Hematopoietic multipotent progenitor cell treated with erythropoietin and hydrocortisone succinate and interleukin-3 and kit ligand, for 4 days (in vitro differentiated cells): ENCODE measurements around the gene NLRC5.
A peak's percentile ranks its signal among the peaks of the same experiment; 100 is the strongest.

Experiments
- DNase-seq: peaks from one replicate; pipeline ENCODE4 v3.0.0-alpha.2; 2015

The NLRC5 gene, protein sequence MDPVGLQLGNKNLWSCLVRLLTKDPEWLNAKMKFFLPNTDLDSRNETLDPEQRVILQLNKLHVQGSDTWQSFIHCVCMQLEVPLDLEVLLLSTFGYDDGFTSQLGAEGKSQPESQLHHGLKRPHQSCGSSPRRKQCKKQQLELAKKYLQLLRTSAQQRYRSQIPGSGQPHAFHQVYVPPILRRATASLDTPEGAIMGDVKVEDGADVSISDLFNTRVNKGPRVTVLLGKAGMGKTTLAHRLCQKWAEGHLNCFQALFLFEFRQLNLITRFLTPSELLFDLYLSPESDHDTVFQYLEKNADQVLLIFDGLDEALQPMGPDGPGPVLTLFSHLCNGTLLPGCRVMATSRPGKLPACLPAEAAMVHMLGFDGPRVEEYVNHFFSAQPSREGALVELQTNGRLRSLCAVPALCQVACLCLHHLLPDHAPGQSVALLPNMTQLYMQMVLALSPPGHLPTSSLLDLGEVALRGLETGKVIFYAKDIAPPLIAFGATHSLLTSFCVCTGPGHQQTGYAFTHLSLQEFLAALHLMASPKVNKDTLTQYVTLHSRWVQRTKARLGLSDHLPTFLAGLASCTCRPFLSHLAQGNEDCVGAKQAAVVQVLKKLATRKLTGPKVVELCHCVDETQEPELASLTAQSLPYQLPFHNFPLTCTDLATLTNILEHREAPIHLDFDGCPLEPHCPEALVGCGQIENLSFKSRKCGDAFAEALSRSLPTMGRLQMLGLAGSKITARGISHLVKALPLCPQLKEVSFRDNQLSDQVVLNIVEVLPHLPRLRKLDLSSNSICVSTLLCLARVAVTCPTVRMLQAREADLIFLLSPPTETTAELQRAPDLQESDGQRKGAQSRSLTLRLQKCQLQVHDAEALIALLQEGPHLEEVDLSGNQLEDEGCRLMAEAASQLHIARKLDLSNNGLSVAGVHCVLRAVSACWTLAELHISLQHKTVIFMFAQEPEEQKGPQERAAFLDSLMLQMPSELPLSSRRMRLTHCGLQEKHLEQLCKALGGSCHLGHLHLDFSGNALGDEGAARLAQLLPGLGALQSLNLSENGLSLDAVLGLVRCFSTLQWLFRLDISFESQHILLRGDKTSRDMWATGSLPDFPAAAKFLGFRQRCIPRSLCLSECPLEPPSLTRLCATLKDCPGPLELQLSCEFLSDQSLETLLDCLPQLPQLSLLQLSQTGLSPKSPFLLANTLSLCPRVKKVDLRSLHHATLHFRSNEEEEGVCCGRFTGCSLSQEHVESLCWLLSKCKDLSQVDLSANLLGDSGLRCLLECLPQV (N-terminal part only)

DNA sequence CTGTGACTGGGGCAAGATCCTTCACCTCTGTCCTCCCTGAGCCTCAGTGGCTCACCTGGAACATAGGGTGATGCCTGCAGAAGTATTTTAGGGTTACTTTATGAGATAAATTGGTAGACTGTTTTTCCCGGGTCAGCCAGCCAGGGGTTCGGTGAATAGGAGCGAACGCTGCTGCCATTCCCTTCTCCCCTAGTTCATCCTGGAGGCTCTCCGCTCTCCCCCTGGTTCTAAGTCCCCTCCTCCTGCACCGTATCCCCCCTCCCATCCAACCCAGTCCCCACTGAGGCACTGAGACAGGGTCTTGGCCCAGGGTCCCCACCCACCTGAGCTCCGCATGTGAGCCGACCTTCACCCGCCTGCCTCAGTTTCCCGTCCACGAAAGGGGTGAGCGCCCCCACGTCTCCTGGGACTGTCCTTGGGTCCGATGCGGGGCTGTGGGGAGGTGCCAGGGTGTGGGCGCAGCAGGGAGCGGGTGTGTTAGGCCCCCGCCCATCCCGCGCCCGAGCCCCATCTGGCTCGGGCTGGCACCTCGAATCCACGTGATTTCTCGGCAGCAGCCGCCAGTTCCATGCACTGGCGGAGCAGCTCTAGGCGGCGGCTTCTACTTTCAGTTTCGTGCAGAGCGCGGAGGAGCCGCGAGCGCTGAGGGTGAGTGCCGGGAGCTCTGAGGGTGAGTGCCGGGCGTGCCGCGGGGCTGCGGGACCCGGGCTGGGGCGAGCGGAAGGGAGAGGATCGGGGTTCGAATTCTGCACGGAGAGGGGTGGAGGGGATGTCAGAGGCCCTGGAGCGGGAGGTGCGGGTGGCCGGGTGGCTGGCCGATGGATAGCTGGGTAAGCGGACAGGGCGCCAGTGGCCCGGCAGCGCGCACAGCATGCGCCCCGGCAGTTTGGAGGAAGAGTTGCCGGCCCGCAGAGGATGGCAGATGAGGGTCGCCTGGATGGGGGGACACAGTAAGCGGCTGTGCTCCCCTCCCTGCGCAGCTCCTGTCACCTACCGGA is at the start of gene NLRC5:
Gene NLRC5, plus strand, starts transcription at position 610 of the 998 bp plus-strand sequence. CDS start 31,156 bp downstream, outside the sequence.
- peak; percentile 93 for DNase-seq

DNA sequence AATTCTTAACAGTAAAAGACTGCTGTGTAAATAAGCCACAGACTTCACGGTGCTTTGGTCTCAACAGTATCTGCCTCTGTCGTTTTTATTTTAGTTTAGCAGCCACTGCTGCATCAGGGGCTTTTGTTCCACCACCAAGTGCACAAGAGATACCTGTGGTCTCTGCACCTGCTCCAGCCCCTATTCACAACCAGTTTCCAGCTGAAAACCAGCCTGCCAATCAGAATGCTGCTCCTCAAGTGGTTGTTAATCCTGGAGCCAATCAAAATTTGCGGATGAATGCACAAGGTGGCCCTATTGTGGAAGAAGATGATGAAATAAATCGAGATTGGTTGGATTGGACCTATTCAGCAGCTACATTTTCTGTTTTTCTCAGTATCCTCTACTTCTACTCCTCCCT is 49.6 kb upstream of the NLRC5 start:
- DNase-seq, result no peak

DNA sequence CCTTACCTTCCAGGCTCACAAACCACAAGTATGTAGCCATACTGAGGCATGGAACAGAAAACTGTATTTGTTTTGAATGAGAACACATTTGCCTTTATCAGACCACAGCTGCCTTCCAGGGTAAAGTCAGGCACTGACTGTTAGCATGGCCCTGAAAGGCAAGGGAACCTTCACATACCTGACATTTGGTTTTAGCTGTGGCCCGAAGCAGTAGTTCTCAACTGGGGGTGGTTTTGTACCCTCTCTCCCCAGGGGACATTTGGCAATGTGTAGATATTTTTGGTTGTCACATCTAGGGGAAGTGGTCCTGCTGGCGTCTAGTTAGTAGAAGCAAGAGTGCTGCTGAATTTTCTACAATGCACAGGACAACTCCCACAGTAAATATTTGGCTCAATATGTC is 48.3 kb upstream of the NLRC5 start:
- no peak for DNase-seq

DNA sequence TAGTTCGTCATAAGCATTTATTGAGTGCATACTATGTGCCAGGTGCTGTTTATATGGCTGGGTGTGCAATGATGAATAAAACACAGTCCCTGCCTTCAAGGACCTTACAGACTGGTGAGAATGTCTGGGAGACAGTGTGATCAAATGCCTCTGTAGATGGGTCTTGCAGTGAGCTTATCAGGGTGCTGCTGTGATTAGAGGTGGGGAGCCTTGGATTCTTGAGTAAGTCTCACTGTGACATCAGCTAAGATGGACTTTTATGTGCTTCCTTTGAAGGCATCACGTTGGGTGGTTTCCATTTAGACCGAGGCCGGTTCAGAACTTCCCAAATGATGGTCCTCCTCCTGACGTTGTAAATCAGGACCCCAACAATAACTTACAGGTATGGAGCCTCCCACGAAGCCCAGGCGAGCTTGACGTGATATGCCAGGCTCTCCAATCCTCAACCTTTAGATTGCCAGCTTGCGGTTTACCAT is 47.5 kb upstream of the NLRC5 start:
- DNase-seq, result no peak

DNA sequence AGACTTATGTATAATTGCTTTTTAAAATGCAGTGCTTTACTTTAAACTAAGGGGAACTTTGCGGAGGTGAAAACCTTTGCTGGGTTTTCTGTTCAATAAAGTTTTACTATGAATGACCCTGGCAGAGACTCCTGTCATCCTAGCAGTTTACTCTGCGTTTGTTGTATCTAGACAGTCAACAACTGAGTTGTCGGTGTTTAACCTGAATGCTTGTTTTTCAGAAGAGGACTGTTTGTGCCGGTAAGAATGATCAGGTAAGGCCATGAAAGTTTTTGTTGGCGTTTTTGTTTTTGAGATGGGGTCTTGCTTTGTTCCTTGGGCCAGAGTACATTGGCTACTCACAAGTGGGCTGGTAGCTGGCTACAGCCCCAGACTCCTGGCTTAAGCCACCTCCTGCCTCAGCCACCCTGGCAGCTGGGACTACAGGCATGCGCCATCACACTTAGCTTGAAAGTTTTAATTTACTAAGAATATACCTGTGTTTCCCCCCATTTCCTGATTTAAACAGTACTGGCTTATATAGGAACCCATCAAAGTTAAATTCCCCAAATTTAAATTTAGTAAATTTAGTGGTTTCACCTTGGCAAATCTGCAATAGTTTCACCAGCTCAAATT is 45.5 kb upstream of the NLRC5 start:
- DNase-seq, result no peak

DNA sequence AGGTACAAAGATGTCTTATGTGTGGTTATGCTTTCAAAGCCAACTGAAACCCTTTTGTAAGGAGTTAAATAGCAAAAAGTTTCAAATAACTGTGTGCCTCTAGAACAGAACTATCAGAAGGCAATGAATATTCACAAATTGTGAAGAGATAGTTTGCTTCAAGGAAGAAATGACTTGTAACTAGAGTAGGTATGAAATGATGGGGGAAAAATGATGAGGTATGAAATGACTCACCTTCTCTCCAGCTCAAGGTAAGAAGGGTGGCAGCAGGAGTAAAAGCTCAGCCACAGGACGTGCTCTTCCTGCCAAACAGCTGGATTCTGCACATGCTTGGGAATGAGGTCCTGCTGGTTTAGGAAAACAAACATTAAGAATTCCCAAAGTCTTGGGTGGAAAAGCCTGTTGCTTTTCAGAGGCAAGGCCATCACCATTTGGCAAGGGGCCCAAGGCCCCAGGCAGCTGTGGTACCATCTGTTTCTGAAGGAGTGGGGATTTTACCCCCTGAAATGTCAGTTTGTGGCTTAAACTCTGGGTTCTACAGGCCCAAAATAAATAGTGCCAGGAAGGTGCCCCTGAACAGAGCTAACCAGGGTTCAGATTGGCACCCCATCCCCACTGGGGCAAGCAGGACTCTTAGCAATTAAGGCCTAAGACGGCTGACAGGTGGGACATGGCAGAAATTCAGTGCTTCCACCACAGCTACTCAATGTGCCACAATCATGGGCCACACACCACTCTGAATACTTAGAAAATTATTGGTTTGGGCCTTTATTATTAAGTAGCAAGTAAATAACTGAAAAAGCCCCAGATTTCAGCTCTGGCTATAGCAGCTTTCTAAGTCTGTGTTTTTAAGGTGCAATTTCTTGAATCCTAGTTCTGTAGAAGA is 44.2 kb upstream of the NLRC5 start:
- no peak for DNase-seq

DNA sequence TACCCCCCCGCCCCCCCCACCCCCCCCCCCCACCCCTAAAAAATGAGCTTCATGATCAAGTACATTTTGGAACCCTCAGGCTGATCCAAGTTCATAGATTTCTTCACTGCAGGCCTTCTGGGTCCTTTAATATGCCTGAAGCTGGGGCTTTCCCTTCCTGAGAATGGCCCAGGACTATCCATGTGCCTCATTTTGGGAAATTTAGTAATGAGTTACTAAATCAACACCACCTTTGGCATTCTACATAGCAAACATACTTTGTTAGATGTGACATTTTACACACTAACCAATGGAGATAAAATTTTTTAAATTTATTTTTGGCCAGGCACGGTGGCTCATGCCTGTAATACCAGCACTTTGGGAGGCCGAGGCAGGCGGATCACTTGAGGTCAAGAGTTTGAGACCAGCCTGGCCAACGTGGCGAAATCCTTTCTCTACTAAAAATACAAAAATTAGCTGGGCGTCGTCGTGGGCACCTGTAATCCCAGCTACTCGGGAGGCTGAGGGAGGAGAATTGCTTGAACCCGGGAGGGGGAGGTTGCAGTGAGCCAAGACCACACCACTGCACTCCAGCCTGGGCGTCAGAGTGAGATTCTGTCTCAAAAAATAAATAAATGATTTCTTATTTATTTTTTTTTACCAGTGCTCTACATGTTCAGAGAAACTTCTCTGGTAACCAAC is 43.4 kb upstream of the NLRC5 start:
- no peak for DNase-seq

DNA sequence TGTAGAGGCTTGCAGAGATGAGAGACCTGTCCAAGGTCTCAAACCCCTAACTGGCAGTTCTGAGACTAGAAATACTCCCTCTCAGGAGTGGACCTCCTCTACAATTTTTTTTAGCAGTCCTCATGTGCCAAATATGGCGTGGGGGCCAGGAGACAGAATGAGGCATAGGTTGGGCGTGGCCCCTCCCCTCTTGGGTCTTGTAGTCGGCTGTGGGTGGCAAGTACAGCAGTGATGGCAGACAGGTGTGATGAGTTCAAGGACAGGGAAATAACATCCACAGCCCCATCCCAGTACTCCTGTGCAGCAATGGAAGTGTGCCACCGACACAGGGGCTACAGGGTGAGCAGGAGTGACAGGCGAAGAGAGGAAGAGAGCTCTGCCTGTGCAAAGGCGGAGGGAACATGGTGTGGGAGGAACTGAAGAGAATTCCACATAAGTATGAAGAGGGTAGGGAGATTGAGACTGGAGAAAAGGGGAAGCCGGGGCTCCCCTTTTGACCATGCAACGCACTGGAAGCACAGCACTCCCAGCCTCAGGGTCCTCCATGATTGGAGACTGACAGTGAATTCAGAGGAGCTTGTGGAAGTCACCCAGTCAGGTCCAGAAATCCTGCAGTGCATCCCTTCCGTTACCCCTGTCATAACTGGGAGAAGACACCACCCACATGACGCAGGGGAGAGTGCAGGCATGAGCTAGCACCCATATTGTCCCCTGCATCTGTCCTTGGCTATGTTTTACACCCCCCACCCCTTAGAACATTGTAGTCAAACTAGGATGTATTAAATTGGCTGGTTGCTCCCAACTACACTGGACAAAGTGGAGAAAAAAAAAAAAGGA is 42.4 kb upstream of the NLRC5 start:
- no peak for DNase-seq

DNA sequence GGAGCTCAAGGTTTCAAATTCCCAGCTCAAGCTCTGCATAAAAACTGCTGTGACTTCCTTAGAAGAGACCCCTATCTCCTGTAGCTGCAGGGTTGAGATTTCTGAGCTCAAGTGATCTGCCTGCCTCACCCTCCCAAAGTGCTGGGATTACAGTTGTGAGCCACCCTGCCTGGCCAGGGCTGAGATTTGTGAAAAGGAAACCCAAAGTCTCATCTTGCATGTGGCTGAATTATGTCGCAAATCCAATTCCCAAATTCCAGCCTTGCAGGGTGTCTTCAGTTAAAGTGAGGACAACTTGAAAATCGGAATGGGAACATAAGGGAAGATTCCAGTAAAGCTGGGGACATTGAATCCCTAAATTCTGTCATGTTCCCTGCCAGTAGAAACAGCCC is 41.8 kb upstream of the NLRC5 start:
- no peak for DNase-seq

DNA sequence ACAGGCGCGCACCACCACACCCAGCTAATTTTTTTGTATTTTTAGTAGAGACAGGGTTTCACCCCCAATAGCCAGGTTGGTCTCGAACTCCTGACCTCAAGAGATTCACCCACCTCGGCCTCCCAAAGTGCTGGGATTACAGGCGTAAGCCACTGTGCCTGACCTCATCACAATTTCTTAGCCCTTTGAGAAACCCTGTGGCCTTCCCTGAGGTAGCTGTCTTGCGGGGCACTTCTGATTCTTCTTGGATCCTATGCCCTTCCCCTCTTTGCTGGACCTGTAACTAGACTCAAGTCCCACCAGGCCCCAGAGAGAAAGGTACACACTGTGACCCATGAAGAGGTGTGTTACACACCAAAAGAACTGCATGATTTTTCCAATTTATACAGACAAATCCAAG is 41.1 kb upstream of the NLRC5 start:
- DNase-seq, result no peak

DNA sequence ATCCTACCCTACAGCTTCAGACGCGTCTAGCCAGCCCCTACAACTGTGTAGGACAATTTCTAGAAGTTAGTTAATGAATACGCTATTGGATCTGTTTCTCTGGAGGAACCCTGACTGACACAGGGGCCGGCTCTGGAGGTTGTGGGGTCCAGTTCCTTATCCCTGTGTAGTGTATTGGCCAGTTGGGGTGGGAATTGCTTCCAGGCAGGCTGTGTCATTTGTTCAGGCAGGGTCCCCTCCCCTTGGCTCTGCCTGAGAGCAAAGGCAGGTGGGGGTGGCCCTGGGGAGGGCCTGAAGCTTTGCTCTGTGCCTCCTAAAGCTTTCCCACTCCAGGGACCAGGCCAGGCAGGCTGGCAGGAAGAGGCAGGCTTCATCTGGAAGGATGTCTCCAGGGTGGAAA is 39.3 kb upstream of the NLRC5 start:
- DNase-seq, result no peak

DNA sequence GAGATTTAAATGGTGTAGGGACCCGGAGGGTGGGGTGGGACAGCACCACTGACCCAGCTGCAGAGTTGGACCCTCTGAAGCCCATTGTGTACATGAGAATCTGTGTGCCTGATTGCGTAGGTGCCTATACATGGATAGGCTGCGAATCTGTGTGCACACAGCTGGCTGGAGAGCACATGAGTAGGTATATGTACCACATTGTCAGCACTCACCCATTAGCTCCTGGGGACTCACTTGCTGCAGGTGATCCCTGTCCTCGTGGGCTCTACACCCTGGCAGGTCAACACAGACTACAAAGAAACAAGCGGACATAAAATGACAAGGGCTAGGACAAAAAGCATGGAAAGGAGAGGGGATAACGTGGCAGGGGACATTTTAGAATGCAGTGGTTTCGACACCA is 38.9 kb upstream of the NLRC5 start:
- DNase-seq, result no peak

DNA sequence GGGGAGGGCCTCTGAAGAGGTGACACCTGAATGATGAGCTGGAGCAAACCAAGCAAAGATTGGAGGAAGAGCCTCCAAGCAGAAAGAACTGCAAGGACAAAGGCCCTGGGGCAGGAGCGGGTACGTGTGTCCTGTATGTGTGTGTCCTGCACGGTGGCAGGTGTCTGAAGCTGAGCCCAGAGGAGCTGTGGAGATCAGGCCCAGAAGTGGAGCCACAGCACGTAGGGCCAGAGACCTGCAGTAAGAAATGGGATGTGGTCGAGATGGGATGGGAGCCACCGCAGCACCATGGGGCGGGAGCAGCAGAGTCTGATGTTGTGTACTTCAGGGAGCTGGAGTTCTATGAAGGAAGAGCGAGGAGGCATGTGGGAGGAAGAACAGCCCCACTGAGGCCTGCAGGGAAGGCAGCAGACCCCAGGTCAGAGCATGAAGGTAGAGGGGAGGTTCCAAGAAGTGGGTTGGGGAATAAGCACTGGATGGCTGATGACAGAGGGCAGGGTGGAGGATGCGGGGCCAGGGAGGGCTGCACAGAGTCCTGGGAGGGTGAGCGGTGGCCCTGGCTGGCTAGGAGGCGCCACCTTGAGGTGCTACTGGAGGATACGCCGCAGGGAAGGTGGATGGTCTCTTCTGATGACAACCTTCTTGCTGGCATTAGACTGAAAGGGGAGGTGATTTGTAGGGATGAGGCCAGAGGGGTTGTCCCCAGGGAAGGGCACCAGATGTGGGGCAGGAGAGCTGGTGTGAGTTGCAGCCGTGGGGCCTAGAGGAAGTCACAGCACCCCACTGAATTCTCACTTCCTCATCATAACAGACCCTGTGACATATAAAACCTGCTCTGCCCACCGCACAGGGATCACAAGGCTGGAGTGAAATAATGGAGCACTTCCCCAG is 38.2 kb upstream of the NLRC5 start:
- peak; percentile 77 for DNase-seq

DNA sequence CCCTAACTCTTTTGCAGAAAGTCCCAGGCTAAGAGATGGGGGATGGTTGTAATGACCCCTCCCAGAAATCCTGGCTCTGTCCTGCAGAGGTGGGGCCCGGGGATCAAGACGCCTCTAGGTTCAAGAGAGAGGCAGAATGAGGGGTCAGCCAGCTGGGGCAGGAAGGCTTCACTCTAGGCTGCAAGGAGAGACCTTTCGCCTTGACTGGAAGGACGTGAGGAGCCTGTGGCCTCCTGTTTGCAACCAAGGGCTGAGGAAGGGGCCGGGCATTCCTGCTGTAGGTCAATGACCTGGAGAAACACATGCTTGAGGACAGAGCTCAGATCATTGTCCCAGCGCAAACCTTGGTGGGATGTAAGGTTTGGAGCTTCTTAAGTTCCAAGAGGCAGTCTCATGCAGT is 36.4 kb upstream of the NLRC5 start:
- no peak for DNase-seq

DNA sequence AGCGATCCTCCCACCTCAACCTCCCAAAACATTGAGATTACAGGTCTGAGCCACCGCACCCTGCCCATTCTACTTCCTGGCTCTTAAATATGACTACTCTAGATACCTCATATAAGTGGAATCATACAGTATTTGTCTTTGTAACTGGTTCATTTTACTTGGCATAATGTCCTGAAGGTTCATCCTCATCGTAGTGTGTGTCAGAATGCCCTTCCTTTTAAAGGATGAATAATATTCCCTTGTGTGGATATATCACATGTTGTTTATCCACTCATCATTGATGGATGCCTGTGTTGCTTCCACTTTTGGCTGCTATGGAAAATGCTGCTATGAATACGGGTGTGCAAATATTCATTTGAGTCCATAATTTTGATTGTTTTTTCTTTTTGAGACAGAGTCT is 33.3 kb upstream of the NLRC5 start:
- DNase-seq, result no peak

DNA sequence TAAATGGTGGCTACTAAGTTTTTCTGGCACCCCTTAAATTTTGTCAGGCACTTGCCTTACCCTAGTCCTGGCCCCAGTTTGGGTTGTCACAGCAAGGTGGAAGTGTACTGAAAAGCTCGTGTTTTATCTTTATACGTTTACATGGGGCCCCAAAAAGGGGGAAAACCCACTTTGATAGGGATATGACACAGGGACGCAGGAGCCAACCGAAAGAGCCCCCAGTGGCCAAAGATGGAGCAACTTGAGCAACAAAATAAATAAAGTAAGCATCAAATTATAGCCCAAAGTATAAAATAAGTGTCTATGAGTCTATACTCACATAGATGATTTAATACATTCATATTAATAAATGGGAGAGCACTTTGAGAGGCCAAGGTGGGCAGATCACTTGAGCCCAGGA is 32.6 kb upstream of the NLRC5 start:
- peak; percentile 29 for DNase-seq

DNA sequence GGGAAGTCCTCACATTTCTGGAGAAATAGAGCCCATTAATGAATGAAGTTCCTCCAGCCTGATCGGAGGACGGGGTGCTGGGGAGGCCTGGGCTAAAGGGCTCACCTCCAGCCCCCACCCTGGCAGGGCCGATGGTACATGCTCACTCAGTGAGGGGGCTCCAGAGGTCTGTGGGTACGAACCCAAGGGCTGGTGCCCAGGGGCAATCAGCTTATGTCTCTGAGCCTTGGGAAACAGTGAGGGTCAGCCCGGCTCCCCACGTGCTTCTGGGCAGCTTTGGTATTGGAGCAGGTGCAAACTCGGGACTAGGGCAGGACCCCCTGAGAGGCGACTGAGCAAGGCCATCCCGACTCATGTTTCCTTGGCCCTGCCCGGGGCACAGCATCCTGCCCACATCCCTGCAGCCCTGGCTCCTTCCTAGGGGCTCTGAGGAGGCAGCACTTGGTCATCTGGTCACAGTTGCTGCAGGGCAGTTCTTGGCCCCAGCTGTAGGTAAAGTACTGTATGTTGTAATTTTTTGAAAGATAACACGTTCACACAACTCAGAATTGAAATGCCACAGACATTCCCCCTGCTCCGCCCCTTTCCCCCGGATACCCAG is 28.6 kb upstream of the NLRC5 start:
- DNase-seq, result no peak
